Measurements from ENCODE around the gene MAGEF1. TPM values are rescaled to one million over a fixed set of nuclear protein-coding genes. Genes with fewer than 3 reads are reported as not detected.

Gene MAGEF1
- total RNA-seq, 1 experiment from 2014 or later: 31.9 TPM

- WGBS (ENCODE audit: extremely low coverage, insufficient read length, low lambda C conversion rate): no CpG with 5 or more reads among the region's 9 CpGs
- H3K79me1 ChIP-seq (ENCODE audit: insufficient read depth, low read depth, low read length, poor library complexity, severe bottlenecking): no peaks in the 10 kb centered on the region
- no peaks in the 10 kb centered on the region for H3K4me1 ChIP-seq (ENCODE audit: insufficient read depth, low read length)
- H3K9ac ChIP-seq (ENCODE audit: extremely low read depth, insufficient read length, low read length): no peak overlapping the region
- no peak overlapping the region for H3K4me2 ChIP-seq (ENCODE audit: insufficient read depth, insufficient read length, low read length)
- no peak for TF ChIP-seq CTCF (conservative IDR thresholded peaks at IDR 0.05)
- no peak overlapping the region for H4K91ac ChIP-seq (ENCODE audit: insufficient read length, low read depth, low read length)
- no peak overlapping the region for H3K18ac ChIP-seq (ENCODE audit: insufficient read length, low read depth, low read length)
- H3K27ac Mint-ChIP-seq: peak overlapping the region in 1 of 3 experiments; percentile 21; a peak in 1 of 7 replicates
- H3K36me3 Mint-ChIP-seq (ENCODE audit: insufficient read depth in 1 of 3, low read depth in 3 of 3): no peaks in the 10 kb centered on the region
- peaks cover 27% of the 10 kb centered on the region for H3K27me3 Mint-ChIP-seq (ENCODE audit: low read depth)
- no peak for DNase-seq
- H3K56ac ChIP-seq (ENCODE audit: insufficient read length, low read depth, low read length): no peak overlapping the region
- H3K9me3 ChIP-seq (ENCODE audit: control insufficient read depth, low read depth, low read length): no peaks in the 10 kb centered on the region
- no peaks in the 10 kb centered on the region for H3K27me3 ChIP-seq (ENCODE audit: insufficient read depth, low read length)
- H3K9me3 Mint-ChIP-seq: peaks cover 0 to 3% of the 10 kb centered on the region in 2 experiments; a peak in 1 of 5 replicates
- peaks cover 2% of the 10 kb centered on the region for H4K20me1 ChIP-seq (ENCODE audit: control insufficient read depth, insufficient read depth, insufficient read length)
- H2BK20ac ChIP-seq (ENCODE audit: low read depth, low read length, poor library complexity, severe bottlenecking): no peak overlapping the region
- H3K23ac ChIP-seq (ENCODE audit: insufficient read length, low read depth, low read length): no peak overlapping the region
- no peak overlapping the region for H2AK5ac ChIP-seq (ENCODE audit: insufficient read length, low read length)
- no peak overlapping the region for H3K27ac ChIP-seq (ENCODE audit: insufficient read length, low read depth, low read length)
- H2BK120ac ChIP-seq (ENCODE audit: low read depth, low read length, poor library complexity, severe bottlenecking): no peak overlapping the region
- no peak overlapping the region for H3K4ac ChIP-seq (ENCODE audit: low read depth, low read length)
- no peaks in the 10 kb centered on the region for H3K79me2 ChIP-seq (ENCODE audit: insufficient read depth, low read length)
- no peaks in the 10 kb centered on the region for H3K23me2 ChIP-seq (ENCODE audit: insufficient read length, low read depth, low read length, poor library complexity, severe bottlenecking)
- no peak overlapping the region for H3K14ac ChIP-seq (ENCODE audit: insufficient read depth, low read length)
- no peak overlapping the region for H4K5ac ChIP-seq (ENCODE audit: insufficient read length, low read depth, low read length)
- no peak overlapping the region for H3T11ph ChIP-seq (ENCODE audit: low read length)
- no peak overlapping the region for H2AFZ ChIP-seq (ENCODE audit: low read length)
- H4K8ac ChIP-seq (replicated peaks; ENCODE audit: insufficient read length, low read depth, low read length): no peak overlapping the region
- peaks cover 19 to 43% of the 10 kb centered on the region in 2 experiments for H3K4me1 Mint-ChIP-seq
- H3K4me3 Mint-ChIP-seq: no peak overlapping the region
- H2BK5ac ChIP-seq (ENCODE audit: insufficient read length, low read length): no peak overlapping the region
- no peak overlapping the region for H2BK15ac ChIP-seq (ENCODE audit: low read depth, low read length)
- no peak overlapping the region for H2BK12ac ChIP-seq (ENCODE audit: insufficient read length, low read depth, low read length)
Observed at GRCh38 chr3:184666442-184666841, 45.4 kb downstream of the MAGEF1 start.
